ENCODE measurements around the gene ATP6V0C.
"Not testable (repeated sequence)": the region's sequence is repeated elsewhere in the genome, so short reads cannot be mapped to it uniquely, and the experiment has no call there.

Gene ATP6V0C

GRCh38 chr16:2529961-2530628 is 16.3 kb downstream of the ATP6V0C start:
- DNase-seq = no peak

- no peak for DNase-seq
These were observed 17.0 kb downstream of the ATP6V0C start for GRCh38 chr16:2530629-2531318.

- no peak for DNase-seq
These were observed 17.6 kb downstream of the ATP6V0C start, which contains the start of gene CEMP1 for GRCh38 chr16:2531371-2531695. Gene CEMP1 (minus strand): TSS chr16:2531408. CDS start chr16:2531073, 335 bp downstream.

- DNase-seq = peak; percentile 99 to 100 (median 100)
These were observed 18.1 kb downstream of the ATP6V0C start for GRCh38 chr16:2531696-2532493.

GRCh38 chr16:2532494-2533141 is 18.9 kb downstream of the ATP6V0C start:
- DNase-seq = peak; percentile 52 to 66 (median 61)

GRCh38 chr16:2533142-2533755 is 19.5 kb downstream of the ATP6V0C start:
- not testable (repeated sequence) for DNase-seq

- no peak for DNase-seq
These were observed 20.2 kb downstream of the ATP6V0C start for GRCh38 chr16:2533912-2534311.

- DNase-seq = not testable (repeated sequence)
These were observed 20.6 kb downstream of the ATP6V0C start for GRCh38 chr16:2534335-2534734.

GRCh38 chr16:2535625-2536013 is 21.9 kb downstream of the ATP6V0C start:
- peak; percentile 94 to 96 (median 95) for DNase-seq

GRCh38 chr16:2537451-2538379 is 24.0 kb downstream of the ATP6V0C start, which contains the start of gene PDPK1:
Gene PDPK1 (plus strand): TSS chr16:2538021. CDS start chr16:2538113, 92 bp downstream.
- DNase-seq = peak; percentile 98 to 100 (median 99)

GRCh38 chr16:2539192-2539844 is 25.6 kb downstream of the ATP6V0C start:
- not testable (repeated sequence) for DNase-seq

- peak; percentile 46 to 61 (median 58) for DNase-seq
These were observed 26.2 kb downstream of the ATP6V0C start for GRCh38 chr16:2539845-2540458.

- DNase-seq = not testable (repeated sequence)
These were observed 27.2 kb downstream of the ATP6V0C start for GRCh38 chr16:2540912-2541311.

GRCh38 chr16:2541409-2541808 is 27.7 kb downstream of the ATP6V0C start:
- DNase-seq = not testable (repeated sequence)

- DNase-seq = not testable (repeated sequence)
These were observed 30.0 kb downstream of the ATP6V0C start for GRCh38 chr16:2543771-2544170.

GRCh38 chr16:2550283-2550878 is 36.6 kb downstream of the ATP6V0C start:
- not testable (repeated sequence) for DNase-seq

- peak in 2 of 3 donors; percentile 19 to 26 for DNase-seq
These were observed 37.7 kb downstream of the ATP6V0C start for GRCh38 chr16:2551420-2551889.

GRCh38 chr16:2554709-2555425 is 41.1 kb downstream of the ATP6V0C start:
- DNase-seq = not testable (repeated sequence)

GRCh38 chr16:2557150-2557549 is 43.4 kb downstream of the ATP6V0C start:
- not testable (repeated sequence) for DNase-seq

All from suppressor macrophage treated with lipopolysaccharide for 1 hour (primary cell).